Adrenal gland (tissue), 5 donors: ENCODE data around the gene IL1RAPL2.

ENCODE experiments used
- POLR2A ChIP-seq, 2 donors: fragments of 450-650 bp; IDR thresholded peaks; one replicate each; pipeline ENCODE4 v1.6.1; 2017; ENCODE audit warnings: antibody characterized with exemption in 2 of 2, mild to moderate bottlenecking in 2 of 2, moderate library complexity in 1 of 2
- TF ChIP-seq, protein P1 (sequence below), 6 experiments: fragments of 450-650 bp in 4 of 6; fragments of 200-600 bp in 2 of 6; sonication (generic) in 1 of 6; IDR thresholded peaks; 1 replicate in 5 of 6; 2 replicates in 1 of 6; pipeline versions ENCODE4 v1.5.1 to v1.8.0; 2016 to 2021; ENCODE audit warnings: antibody characterized with exemption in 6 of 6, mild to moderate bottlenecking in 2 of 6, moderate library complexity in 1 of 6
- donor health status: DM: no; HTN: no; CAD: no.

DNA sequence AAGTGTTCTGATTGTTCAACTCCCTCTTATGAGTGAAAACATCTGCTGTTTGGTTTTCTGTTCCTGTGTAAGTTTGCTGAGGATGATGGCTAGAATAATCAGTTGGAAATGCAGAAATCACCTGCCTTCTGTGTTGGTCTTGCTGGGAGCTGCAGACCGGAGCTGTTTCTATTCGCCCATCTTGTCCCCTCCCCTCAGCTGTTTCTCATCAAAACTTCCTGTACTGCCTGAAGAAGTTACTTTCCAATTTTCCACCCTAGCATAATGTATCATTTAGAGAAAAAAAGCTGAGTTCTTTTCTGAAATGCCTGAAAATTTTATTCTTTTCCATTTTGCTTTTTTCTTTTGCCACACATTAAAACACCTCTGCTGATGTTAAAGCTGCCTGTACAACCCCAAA is 486.9 kb downstream of the IL1RAPL2 start:
- TF ChIP-seq, protein P1, sequence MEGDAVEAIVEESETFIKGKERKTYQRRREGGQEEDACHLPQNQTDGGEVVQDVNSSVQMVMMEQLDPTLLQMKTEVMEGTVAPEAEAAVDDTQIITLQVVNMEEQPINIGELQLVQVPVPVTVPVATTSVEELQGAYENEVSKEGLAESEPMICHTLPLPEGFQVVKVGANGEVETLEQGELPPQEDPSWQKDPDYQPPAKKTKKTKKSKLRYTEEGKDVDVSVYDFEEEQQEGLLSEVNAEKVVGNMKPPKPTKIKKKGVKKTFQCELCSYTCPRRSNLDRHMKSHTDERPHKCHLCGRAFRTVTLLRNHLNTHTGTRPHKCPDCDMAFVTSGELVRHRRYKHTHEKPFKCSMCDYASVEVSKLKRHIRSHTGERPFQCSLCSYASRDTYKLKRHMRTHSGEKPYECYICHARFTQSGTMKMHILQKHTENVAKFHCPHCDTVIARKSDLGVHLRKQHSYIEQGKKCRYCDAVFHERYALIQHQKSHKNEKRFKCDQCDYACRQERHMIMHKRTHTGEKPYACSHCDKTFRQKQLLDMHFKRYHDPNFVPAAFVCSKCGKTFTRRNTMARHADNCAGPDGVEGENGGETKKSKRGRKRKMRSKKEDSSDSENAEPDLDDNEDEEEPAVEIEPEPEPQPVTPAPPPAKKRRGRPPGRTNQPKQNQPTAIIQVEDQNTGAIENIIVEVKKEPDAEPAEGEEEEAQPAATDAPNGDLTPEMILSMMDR (IDR thresholded peaks at IDR 0.05): no peak
- TF ChIP-seq POLR2A (IDR thresholded peaks at IDR 0.05): no peak
